OCI-LY3 (cell line): ENCODE results near the gene ERMAP.

Experiments
- H2AFZ ChIP-seq: fragments of 200-600, 300-600 bp; shearing (Covaris generic); 2 replicates; pipeline ENCODE4 v1.6.0; 2014; ENCODE audit warnings: antibody characterized with exemption, low read depth, low read length
- H3K27ac ChIP-seq: fragments of 200-600, 300-600 bp; sonication (generic); 2 replicates; pipeline ENCODE4 v1.5.1; 2014; ENCODE audit warnings: mild to moderate bottlenecking, low read length, moderate library complexity, mixed read lengths
- H3K27me3 ChIP-seq: fragments of 200-600, 300-600 bp; sonication (generic); 2 replicates; pipeline ENCODE4 v1.6.1; 2014; ENCODE audit warnings: low read depth, low read length, mixed read lengths
- H3K36me3 ChIP-seq: fragments of 200-600, 300-600 bp; sonication (generic); replicated peaks from 2 replicates; pipeline ENCODE3; 2014; ENCODE audit warnings: low read depth, low read length, mixed read lengths
- H3K4me1 ChIP-seq: fragments of 300-600, 200-600 bp; sonication (generic); 2 replicates; pipeline ENCODE4 v1.6.1; 2014; ENCODE audit warnings: low read length, mixed read lengths
- H3K4me2 ChIP-seq: fragments of 200-600, 300-600 bp; sonication (generic); 2 replicates; pipeline ENCODE4 v1.6.1; 2014; ENCODE audit warnings: low read length, mixed read lengths
- H3K4me3 ChIP-seq: fragments of 300-600, 200-600 bp; sonication (generic); 2 replicates; pipeline ENCODE4 v1.5.1; 2014; ENCODE audit warnings: antibody characterized with exemption, mild to moderate bottlenecking, low read length, moderate library complexity
- H3K79me2 ChIP-seq: fragments of 300-600, 200-600 bp; shearing (Covaris generic); 2 replicates; pipeline ENCODE4 v1.6.1; 2014; ENCODE audit warnings: mild to moderate bottlenecking, low read length, mixed read lengths
- H3K9ac ChIP-seq: fragments of 300-600, 200-600 bp; shearing (Covaris generic); 2 replicates; pipeline ENCODE4 v1.6.0; 2014; ENCODE audit warnings: mild to moderate bottlenecking, low read length, moderate library complexity
- H3K9me3 ChIP-seq: fragments of 200-600, 300-600 bp; shearing (Covaris generic); 2 replicates; pipeline ENCODE4 v1.6.1; 2014; ENCODE audit warnings: low read length, mixed read lengths; ENCODE audit not compliant: insufficient read depth
- H4K20me1 ChIP-seq: fragments of 200-600, 300-600 bp; sonication (generic); 2 replicates; pipeline ENCODE4 v1.6.1; 2016; ENCODE audit warnings: low read length, mixed read lengths; ENCODE audit not compliant: insufficient read depth
- EZH2phosphoT487 ChIP-seq: fragments of 200-600 bp; shearing (Covaris generic); IDR thresholded peaks from 2 replicates; pipeline ENCODE4 v1.6.1; 2018; ENCODE audit warnings: antibody characterized with exemption, mixed run types, low read depth
- TF ChIP-seq, protein P1 (sequence below): fragments of 200-600, 300-600 bp; sonication (generic); IDR thresholded peaks from 2 replicates; pipeline ENCODE4 v1.5.1; 2014; ENCODE audit warnings: antibody characterized with exemption, low read length, low read depth

The ERMAP gene

DNA sequence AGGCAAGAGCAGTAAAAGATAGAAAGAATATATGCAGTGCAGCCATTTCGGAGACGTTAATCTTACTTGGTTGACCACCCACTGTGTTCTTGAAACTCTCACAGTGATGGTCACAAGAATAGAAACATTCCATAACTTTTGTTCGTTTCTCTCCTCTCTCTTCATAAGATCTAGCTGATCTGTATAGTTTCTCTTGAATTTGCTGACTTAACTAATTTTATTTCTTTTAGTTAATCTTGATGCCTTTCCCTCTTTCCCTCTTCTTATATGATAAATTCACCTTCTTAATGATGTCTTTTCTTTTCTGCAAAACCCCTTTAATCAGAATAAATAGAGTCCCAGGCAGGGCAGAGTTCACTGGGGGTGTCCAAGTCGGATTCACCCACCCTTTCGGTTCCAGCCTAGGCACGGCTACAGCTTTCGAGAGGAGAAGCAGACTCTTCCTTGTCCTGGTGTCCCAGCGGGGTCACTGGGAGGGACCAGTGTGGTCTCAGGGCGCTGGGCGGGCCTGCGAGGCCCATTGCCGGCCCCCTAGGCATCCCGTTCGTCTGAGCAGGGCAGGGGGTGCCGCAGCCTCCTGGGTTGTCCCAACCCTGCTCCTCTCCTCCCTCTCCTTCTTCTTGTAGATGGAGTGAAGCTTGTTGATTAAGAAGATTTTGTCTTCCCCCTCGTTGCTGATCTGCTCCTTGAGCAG, 69.3 kb downstream of the ERMAP start:
- no peak overlapping the region for H2AFZ ChIP-seq
- H3K4me1 ChIP-seq: no peaks in the 10 kb centered on the region
- no peaks in the 10 kb centered on the region for H3K36me3 ChIP-seq
- no peak overlapping the region for H3K4me2 ChIP-seq
- no peak overlapping the region for H3K4me3 ChIP-seq
- TF ChIP-seq EZH2phosphoT487: no peak
- TF ChIP-seq, protein P1, sequence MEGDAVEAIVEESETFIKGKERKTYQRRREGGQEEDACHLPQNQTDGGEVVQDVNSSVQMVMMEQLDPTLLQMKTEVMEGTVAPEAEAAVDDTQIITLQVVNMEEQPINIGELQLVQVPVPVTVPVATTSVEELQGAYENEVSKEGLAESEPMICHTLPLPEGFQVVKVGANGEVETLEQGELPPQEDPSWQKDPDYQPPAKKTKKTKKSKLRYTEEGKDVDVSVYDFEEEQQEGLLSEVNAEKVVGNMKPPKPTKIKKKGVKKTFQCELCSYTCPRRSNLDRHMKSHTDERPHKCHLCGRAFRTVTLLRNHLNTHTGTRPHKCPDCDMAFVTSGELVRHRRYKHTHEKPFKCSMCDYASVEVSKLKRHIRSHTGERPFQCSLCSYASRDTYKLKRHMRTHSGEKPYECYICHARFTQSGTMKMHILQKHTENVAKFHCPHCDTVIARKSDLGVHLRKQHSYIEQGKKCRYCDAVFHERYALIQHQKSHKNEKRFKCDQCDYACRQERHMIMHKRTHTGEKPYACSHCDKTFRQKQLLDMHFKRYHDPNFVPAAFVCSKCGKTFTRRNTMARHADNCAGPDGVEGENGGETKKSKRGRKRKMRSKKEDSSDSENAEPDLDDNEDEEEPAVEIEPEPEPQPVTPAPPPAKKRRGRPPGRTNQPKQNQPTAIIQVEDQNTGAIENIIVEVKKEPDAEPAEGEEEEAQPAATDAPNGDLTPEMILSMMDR: no peak
- H3K9me3 ChIP-seq: no peaks in the 10 kb centered on the region
- H3K9ac ChIP-seq: no peak overlapping the region
- no peaks in the 10 kb centered on the region for H3K79me2 ChIP-seq
- H3K27ac ChIP-seq: no peak overlapping the region
- H4K20me1 ChIP-seq: no peaks in the 10 kb centered on the region
- no peaks in the 10 kb centered on the region for H3K27me3 ChIP-seq

DNA sequence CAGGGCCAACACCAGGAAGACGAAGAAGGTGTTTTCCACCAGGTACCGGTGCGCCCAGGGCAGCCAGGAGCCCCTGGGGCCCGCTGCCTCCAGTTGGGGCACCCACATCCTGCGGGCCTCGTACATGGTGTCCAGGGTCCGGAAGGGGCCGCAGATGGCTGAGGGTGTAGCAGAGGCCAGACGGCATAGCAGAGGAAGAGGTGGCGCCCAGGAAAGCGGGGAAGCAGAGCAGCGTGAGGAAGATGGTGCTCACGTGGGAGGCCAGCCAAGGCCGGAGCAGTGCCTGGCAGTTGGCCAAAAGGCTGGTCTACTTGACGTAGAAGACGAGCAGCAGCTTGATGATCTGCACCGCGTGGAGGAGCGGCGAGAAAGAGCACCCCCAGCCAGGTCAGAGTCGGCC, 69.9 kb downstream of the ERMAP start:
- Histone ChIP-seq H3K27ac (no peak overlapping the region), H4K20me1 (no peaks in the 10 kb centered on the region), H3K9me3 (no peaks in the 10 kb centered on the region), H3K27me3 (no peaks in the 10 kb centered on the region), H3K36me3 (no peaks in the 10 kb centered on the region), H3K79me2 (no peaks in the 10 kb centered on the region), H3K4me1 (no peaks in the 10 kb centered on the region), H3K9ac (no peak overlapping the region), H3K4me3 (no peak overlapping the region), H3K4me2 (no peak overlapping the region), H2AFZ (no peak overlapping the region)
- TF ChIP-seq, protein P1: no peak
- no peak for TF ChIP-seq EZH2phosphoT487

DNA sequence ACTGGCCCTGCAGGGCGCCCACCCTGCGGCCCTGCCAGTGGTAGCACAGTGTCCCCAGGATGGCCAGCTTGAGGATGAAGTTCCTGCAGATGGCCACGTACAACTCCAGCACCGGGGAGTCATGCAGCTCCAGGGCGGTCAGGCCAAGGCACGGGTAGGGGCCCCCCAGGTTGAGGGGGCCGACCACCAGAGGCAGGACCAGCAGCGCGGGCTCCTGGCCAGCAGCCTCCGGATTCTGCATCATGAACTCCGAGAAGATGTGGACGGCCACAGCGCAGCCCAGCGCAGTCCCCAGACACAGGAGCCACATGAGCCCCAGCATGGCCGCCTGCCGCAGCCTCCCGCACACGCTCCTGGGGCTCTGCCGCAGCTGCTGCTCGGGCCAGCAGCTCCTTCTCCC, 70.4 kb downstream of the ERMAP start:
- Histone ChIP-seq H3K27me3 (no peaks in the 10 kb centered on the region), H4K20me1 (no peaks in the 10 kb centered on the region), H3K4me3 (no peak overlapping the region), H3K4me1 (no peaks in the 10 kb centered on the region), H3K9me3 (no peaks in the 10 kb centered on the region), H3K4me2 (no peak overlapping the region), H3K27ac (no peak overlapping the region), H3K36me3 (no peaks in the 10 kb centered on the region), H3K79me2 (no peaks in the 10 kb centered on the region), H2AFZ (no peak overlapping the region), H3K9ac (no peak overlapping the region)
- TF ChIP-seq, protein P1: no peak
- TF ChIP-seq EZH2phosphoT487: no peak

DNA sequence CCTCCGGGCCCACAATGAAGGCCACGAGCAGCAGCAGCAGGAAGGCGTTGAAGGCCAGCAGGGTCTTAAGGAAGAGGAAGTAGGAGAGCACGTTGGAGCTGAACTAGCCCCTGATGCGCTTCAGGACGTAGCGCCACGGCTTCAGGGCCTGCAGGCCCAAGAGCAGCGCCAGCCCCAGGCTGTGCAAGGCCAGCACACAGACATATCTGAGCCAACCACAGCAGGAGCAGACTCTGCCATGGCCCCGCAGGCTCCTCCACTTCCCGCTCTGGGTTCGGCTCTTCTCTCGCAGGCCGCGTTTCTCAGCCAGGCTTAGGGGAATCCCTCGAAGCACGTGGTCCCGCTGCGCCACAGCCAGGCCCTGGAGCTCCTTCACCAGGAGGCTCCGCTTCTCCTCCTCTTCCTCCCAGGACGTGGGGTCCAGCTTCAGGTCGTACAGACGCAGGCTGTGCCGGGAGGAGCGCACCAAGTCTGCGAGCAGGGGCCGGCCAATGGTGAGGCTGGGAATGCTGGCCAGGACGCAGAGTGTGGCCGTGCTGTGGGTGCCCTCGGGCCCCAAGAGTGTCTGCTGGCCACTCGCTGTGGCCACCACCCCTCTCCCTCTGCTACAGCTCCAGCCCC, 71.2 kb downstream of the ERMAP start:
- TF ChIP-seq, protein P1: no peak
- TF ChIP-seq EZH2phosphoT487: no peak
- H2AFZ ChIP-seq: no peak overlapping the region
- no peaks in the 10 kb centered on the region for H4K20me1 ChIP-seq
- no peak overlapping the region for H3K4me3 ChIP-seq
- H3K9ac ChIP-seq: no peak overlapping the region
- H3K27me3 ChIP-seq: no peaks in the 10 kb centered on the region
- H3K36me3 ChIP-seq: no peaks in the 10 kb centered on the region
- no peaks in the 10 kb centered on the region for H3K4me1 ChIP-seq
- no peaks in the 10 kb centered on the region for H3K9me3 ChIP-seq
- H3K79me2 ChIP-seq: no peaks in the 10 kb centered on the region
- H3K4me2 ChIP-seq: no peak overlapping the region
- no peak overlapping the region for H3K27ac ChIP-seq
